ENCODE results near the gene MTMR2.
A peak's percentile ranks its signal among the peaks of the same experiment; 100 is the strongest.
"Not testable (repeated sequence)": the region's sequence is repeated elsewhere in the genome, so short reads cannot be mapped to it uniquely, and the experiment has no call there.

The MTMR2 gene

GRCh38 chr11:95816037-95816436 lies 107.9 kb downstream of the MTMR2 start:
- no peak for DNase-seq (ENCODE audit: low read depth in 2 of 2)

DNA sequence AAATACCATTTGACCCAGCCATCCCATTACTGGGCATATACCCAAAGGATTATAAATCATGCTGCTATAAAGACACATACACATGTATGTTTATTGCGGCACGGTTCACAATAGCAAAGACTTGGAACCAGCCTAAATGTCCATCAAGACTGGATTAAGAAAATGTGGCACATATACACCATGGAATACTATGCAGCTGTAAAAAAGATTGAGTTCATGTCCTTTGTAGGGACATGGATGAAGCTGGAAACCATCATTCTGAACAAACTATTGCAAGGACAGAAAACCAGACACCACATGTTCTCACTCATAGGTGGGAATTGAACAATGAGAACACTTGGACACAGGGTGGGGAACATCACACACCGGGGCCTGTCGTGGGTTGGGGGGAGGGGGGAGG lies 112.9 kb downstream of the MTMR2 start:
- not testable (repeated sequence) for DNase-seq (ENCODE audit: low read depth in 2 of 2)

- not testable (repeated sequence) for DNase-seq (ENCODE audit: low read depth in 2 of 2)
Measured at GRCh38 chr11:95806464-95806863, 117.4 kb downstream of the MTMR2 start.

GRCh38 chr11:95805869-95806268 lies 118.0 kb downstream of the MTMR2 start:
- no peak for DNase-seq (ENCODE audit: low read depth in 2 of 2)

- no peak for DNase-seq (ENCODE audit: low read depth in 2 of 2)
Measured at GRCh38 chr11:95803973-95804372, 119.9 kb downstream of the MTMR2 start.

DNA sequence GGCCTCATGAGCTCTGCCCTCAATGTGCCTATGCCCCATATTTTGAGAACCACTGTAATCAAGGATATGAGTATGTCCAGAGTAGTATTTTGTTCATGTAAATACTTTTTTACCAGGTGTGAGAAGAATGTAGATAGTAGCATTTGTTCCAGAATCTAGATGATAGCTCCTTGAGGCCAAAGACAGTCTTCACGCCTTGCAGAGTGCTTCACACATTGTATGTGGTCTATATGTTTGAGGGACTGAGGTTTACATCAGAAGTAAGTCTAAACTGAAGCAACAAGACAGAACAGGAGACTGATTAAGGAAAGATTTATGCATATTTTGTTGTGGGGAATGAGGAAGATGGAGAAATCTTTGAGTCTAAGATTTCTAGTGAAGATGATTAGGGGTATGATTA lies 121.1 kb downstream of the MTMR2 start:
- no peak for DNase-seq (ENCODE audit: low read depth in 2 of 2)

DNA sequence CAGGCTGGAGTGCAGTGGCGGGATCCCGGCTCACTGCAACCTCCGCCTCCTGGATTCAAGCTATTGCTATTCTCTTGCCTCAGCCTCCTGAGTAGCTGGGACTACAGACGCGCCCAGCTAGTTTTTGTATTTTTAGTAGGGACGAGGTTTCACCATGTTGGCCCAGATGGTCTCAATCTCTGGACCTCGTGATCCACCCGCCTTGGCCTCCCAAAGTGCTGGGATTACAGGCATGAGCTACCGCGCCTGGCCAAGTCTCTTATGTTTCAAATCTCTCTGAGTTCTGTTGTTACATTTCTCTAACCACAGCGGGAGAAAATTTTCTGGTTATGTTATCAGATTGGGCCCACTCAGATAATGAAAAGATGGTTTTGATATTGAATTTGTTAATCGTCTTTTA lies 123.5 kb downstream of the MTMR2 start:
- DNase-seq (ENCODE audit: low read depth in 2 of 2): no peak

GRCh38 chr11:95799546-95799945 lies 124.4 kb downstream of the MTMR2 start:
- DNase-seq (ENCODE audit: low read depth in 2 of 2): no peak

GRCh38 chr11:95796501-95796900 lies 127.4 kb downstream of the MTMR2 start:
- DNase-seq (ENCODE audit: low read depth in 2 of 2): no peak

GRCh38 chr11:95795627-95796295 lies 128.1 kb downstream of the MTMR2 start:
- DNase-seq (ENCODE audit: low read depth in 2 of 2): no peak

DNA sequence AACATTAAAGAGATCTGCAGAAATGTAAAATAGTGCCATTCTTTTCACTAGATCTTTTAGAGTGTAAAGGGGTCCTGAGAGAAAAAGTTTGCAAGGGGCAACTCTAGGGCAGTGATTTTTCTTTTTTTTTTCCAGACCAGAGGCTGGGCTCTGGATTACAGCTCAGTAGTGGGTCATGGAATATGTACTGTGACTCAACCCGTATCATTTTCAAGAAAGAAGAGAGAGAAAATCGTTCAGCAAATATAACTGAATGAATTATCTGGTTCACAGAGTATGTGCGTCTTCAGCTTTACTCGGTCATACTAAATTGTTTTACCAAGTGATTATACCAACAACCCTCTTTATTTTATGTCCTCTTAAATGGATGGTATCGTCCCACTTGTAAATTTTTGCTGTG lies 129.8 kb downstream of the MTMR2 start:
- DNase-seq (ENCODE audit: low read depth in 2 of 2): no peak

GRCh38 chr11:95793116-95793515 lies 130.8 kb downstream of the MTMR2 start:
- no peak for DNase-seq (ENCODE audit: low read depth in 2 of 2)

DNA sequence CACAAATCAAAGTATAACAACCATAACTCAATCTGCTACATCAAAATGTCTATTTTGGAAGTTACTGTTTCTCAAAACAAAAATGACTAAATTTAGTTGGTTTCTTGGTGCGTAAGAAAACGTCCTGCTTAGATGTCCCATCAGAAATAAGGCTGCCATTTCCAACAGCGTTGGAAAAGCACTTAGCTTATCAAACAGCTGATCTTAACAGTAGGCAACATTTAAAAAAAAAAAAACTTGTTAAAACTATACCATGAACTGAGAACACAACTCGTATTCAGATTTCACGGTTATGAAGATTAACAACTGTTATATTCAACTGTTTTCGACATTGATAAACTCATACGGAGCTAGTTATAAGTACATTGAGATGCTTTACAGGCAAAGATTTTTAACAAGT lies 131.2 kb downstream of the MTMR2 start:
- no peak for DNase-seq (ENCODE audit: low read depth in 2 of 2)

GRCh38 chr11:95792200-95792599 lies 131.7 kb downstream of the MTMR2 start:
- no peak for DNase-seq (ENCODE audit: low read depth in 2 of 2)

DNA sequence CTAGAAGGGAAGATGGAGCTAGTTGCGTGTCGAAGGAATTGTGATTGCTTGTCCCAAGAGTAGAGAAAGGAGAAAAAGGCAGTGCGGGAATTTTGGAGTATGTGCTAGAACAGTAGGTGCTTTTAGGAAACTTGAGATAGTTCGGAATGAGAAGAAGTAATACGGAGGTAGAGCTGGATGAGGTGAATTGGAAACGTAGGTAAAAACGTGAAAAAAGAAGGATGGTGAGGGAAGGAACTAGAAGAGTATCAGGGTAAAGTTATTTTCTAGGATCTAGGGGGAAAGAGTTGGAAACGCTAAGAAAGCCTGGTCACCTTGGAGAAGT lies 132.2 kb downstream of the MTMR2 start:
- no peak for DNase-seq (ENCODE audit: low read depth in 2 of 2)

DNA sequence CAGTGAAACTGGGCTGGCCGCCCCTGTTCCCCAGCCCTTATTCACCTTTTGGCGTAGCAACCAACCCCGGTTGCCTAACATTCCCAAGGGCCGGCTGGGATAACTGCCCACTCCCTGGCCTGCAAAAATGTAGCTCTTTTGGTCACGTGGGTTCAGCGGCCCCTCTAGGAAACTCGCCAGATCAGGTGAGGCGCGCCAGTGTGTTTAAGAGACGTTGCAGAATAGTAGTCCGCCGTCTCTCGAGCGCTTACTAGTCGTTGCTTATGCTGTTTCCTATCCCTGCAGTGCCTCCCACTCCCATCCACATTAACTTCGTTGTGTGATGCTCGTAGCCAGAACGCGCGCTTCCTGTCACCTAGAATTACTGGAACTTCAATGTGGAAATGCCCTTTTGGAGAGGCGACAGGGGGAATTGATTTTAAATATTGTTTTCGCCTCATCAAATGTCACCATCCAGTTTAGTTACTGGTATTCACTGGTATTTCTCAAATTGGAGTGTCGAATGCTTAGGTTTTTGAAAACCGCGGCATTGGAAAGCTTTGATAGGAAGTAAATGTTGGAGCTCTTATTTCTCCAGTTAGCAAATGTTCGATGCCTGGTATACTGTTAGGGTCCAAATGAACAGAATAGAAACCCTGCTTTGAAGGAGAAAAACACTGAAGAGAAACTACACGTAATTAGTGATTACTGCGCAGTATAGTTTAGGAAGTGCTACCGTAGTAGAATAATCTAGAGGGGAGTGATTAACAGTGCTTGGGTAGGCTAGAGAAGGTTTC lies 132.8 kb downstream of the MTMR2 start:
- DNase-seq (ENCODE audit: low read depth in 2 of 2): peak; percentile 23 to 41

- peak; percentile 84 to 92 for DNase-seq (ENCODE audit: low read depth in 2 of 2)
Measured at GRCh38 chr11:95790123-95790932, 133.6 kb downstream of the MTMR2 start, which contains the start of gene CEP57. Gene CEP57, plus strand, starts transcription at chr11:95790498. Its CDS starts 201 bp downstream, at chr11:95790699.

DNA sequence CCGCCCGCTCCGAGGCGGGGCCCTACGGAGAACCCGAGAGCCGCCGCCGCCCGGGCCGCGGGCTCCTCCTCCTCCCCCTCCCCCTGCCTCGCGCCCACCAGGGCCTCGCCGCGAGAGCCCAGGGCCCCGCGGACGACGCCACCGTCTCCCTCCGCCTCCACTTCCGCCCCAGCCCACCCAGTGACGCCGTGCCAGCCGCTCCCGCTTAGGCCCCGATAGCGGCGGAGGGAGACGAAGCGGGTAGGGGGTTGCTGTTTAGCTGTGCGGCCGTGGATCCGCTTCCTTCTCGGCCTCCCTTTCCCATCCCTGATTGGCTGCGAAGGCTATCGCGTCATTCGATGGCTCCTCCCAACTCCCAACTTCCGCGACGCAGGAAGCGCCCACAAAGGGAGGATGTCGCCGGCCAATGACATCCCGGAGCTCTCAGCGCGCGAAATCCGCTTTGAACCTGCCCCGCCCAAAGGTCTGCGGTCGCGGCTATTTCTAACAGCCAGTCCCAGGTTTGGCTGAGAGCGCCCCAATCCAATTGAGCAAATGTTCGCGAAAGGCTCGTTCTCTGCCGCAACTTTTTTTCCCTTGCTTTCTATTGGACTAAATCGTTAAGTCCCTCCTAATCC lies 134.3 kb downstream of the MTMR2 start, which contains the start of gene FAM76B:
FAM76B (minus strand) TSS at position 277 of the 617 bp plus-strand sequence. CDS start 304 bp downstream, outside the sequence.
- peak; percentile 89 to 92 for DNase-seq (ENCODE audit: low read depth in 2 of 2)

GRCh38 chr11:95788921-95789505 lies 134.9 kb downstream of the MTMR2 start:
- peak; percentile 9 to 23 for DNase-seq (ENCODE audit: low read depth in 2 of 2)
